GM12873 (cell line): ENCODE data around the gene ITGA1.

Experiments used
- TF ChIP-seq, protein P1 (sequence below): IDR thresholded peaks from 2 replicates; pipeline ENCODE4 v1.5.1; 2012; ENCODE audit warnings: low read depth, mild to moderate bottlenecking, moderate library complexity, low read length, control low read depth; ENCODE audit not compliant: insufficient read depth; ENCODE audit errors: missing control alignments

Gene ITGA1

DNA sequence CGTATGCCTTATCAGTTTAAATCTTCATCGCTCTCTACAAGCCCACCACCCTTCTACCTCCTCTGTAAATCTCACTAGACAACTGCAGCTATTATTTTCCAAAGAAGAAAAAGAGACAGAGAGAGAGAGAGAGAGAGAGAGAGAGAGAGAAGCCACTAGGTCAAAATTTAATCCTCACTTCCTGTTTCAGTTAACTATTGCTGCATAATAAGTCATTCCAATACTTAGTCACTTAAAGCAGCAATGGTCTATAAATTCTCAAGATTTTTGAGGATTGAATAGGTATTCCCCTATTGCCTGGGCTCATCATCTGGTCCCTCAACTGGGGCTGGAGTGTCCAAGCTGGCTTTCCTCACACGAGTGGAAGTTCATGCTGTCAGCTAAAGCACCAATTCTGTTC, 68.8 kb downstream of the ITGA1 start:
- TF ChIP-seq, protein P1, sequence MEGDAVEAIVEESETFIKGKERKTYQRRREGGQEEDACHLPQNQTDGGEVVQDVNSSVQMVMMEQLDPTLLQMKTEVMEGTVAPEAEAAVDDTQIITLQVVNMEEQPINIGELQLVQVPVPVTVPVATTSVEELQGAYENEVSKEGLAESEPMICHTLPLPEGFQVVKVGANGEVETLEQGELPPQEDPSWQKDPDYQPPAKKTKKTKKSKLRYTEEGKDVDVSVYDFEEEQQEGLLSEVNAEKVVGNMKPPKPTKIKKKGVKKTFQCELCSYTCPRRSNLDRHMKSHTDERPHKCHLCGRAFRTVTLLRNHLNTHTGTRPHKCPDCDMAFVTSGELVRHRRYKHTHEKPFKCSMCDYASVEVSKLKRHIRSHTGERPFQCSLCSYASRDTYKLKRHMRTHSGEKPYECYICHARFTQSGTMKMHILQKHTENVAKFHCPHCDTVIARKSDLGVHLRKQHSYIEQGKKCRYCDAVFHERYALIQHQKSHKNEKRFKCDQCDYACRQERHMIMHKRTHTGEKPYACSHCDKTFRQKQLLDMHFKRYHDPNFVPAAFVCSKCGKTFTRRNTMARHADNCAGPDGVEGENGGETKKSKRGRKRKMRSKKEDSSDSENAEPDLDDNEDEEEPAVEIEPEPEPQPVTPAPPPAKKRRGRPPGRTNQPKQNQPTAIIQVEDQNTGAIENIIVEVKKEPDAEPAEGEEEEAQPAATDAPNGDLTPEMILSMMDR: no peak

- TF ChIP-seq, protein P1: no peak
These were observed 71.9 kb downstream of the ITGA1 start for GRCh38 chr5:52859628-52860027.

DNA sequence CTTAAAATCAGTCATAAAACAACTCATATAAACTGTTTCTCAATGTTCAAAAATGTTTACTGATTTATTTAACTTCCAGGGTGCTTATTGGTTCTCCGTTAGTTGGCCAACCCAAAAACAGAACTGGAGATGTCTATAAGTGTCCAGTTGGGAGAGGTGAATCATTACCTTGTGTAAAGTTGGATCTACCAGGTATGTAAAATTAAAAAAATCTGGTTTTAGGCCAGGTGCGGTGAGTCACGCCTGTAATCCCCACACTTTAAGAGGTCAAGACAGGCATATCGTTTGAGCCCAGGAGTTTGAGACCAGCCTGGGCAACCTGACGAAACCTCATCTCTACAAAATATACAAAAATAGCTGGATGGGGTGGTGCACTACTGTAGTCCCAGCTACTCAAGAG, 73.7 kb downstream of the ITGA1 start:
- TF ChIP-seq, protein P1: no peak

DNA sequence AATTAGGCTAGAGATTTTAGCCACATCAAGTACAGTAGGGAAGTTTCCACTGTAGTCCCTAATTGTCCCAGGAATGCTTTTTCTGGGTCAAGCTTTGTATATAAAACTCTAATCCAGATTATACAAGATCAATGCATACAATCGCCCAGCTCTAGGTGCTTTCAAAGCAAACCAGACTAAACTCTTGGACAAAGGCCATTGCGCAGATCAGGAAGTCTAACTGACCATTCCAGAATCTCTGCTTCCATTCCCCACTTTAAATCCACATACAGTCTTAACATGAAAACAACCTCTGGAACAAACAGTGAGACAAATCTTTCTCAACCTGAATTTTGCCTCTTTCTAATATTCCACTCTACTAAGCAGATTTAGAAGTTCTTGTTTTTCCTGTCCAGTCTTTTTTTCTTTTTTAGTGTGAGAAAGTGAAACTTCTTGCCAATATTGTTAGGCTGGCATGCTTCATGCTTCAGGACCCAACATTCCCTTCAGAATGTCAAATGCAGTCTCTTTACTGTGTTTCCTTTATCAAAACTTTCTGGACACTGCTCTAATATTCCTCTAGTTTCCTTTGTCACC, 76.1 kb downstream of the ITGA1 start:
- TF ChIP-seq, protein P1: no peak

DNA sequence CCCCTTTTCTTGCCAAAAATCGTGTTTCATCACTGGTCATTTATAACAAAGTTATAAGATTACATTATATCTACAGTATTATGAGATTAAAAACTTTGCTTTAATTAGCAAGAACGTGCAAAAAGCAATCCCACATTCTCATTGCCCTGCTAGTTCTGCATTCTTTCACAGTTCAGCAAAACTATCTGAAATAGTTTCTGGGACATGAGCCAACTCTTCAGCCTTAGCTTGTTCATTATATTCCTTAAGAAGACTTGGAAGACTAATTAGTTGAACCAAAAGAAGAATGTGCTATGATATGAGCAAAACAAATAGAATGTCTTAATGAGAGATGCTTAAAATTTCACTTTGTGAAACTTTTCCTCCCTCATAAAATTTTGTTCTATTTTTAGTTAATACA, 76.7 kb downstream of the ITGA1 start:
- TF ChIP-seq, protein P1: no peak

- TF ChIP-seq, protein P1: no peak
These were observed 77.2 kb downstream of the ITGA1 start for GRCh38 chr5:52864884-52865283.

GRCh38 chr5:52867809-52868208, 80.1 kb downstream of the ITGA1 start:
- TF ChIP-seq, protein P1: no peak

GRCh38 chr5:52868417-52868816, 80.7 kb downstream of the ITGA1 start:
- TF ChIP-seq, protein P1: no peak
